ENCODE measurements around the gene ACTG2.

The ACTG2 gene

DNA sequence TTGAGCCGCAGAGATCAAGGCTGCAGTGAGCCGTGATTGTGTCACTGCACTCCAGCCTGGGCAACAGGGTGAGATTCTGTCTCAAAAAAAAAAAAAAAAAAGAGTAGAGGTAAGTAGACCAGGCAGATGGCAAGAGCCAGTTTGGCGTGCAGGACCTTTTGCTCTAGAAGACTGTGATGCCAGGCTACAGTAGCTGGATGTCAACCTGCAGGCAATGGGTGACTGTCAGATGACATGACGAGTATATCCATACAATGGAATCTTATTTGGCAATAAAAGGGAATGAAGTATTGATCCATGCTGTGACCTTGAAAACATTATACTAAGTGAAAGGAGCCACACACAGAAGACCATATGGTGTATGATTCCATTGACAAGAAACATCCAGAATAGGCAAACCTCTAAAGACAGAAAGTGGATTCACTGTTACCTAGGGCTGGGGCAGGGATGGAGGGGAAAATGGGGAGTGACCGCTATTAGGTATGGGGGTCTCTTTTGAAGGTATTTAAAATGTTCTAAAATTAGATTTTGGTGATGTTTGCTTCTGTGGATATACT is 22.7 kb downstream of the ACTG2 start:
- Histone ChIP-seq H3K36me3 (ENCODE audit: control insufficient read depth, insufficient read depth, low read length) (no peaks in the 10 kb centered on the region), H3K4me3 (ENCODE audit: low read depth, low read length) (no peak overlapping the region), H3K9me3 (ENCODE audit: control insufficient read depth, insufficient read depth, low read length) (no peaks in the 10 kb centered on the region), H3K9ac (ENCODE audit: low read depth, low read length) (no peak overlapping the region), H3K27me3 (ENCODE audit: control insufficient read depth, insufficient read depth, low read length) (no peaks in the 10 kb centered on the region), H3K4me1 (ENCODE audit: control insufficient read depth, insufficient read depth, low read length) (0 out of 2 replicates have a peak, but pooled peaks cover under 1% of the 10 kb centered on the region), H3K27ac (ENCODE audit: low read depth, low read length) (no peak overlapping the region)

DNA sequence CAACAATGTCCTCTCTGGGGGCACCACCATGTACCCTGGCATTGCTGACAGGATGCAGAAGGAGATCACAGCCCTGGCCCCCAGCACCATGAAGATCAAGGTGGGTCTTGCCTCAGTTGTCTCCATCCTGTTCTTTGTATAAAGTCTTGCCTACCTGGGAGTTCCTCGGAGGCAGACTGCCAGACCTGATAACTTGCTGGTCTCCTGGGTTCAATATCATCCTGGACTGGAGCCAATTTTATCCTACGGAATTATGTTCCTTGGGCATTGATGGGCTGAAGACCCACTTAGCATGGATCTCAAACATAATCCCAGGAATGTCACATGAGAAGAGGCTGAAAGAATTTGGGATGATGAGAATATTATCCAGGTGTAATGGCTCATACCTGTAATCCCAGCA is 23.9 kb downstream of the ACTG2 start:
- Histone ChIP-seq H3K36me3 (ENCODE audit: control insufficient read depth, insufficient read depth, low read length) (no peaks in the 10 kb centered on the region), H3K27me3 (ENCODE audit: control insufficient read depth, insufficient read depth, low read length) (no peaks in the 10 kb centered on the region), H3K9me3 (ENCODE audit: control insufficient read depth, insufficient read depth, low read length) (no peaks in the 10 kb centered on the region)

DNA sequence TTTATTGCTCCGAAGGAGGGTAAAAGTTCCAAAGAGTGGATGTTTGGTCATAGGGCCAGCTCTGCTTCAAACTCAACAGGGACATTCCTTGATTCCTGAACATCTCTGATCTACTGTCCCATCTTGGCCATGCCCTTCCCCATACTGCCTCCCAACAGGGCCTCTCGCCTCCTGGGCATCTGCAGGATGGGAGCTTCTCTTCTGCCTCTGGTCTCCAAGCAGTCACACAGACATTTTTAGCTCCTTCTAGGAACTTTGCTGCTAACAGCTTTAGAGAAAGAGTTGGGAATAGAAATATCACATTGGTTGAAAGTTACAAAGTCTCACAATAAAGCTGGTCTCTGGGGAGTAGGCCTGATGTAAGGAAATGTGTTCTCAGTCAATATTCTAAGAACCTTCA is 24.5 kb downstream of the ACTG2 start:
- H3K9me3 ChIP-seq (ENCODE audit: control insufficient read depth, insufficient read depth, low read length): no peaks in the 10 kb centered on the region
- H3K4me3 ChIP-seq (ENCODE audit: low read depth, low read length): no peak overlapping the region
- H3K9ac ChIP-seq (ENCODE audit: low read depth, low read length): no peak overlapping the region
- H3K27ac ChIP-seq (ENCODE audit: low read depth, low read length): no peak overlapping the region
- peaks cover 9% of the 10 kb centered on the region; the same call in 1 of the 2 replicates for H3K4me1 ChIP-seq (ENCODE audit: control insufficient read depth, insufficient read depth, low read length)
- no peaks in the 10 kb centered on the region for H3K36me3 ChIP-seq (ENCODE audit: control insufficient read depth, insufficient read depth, low read length)
- no peaks in the 10 kb centered on the region for H3K27me3 ChIP-seq (ENCODE audit: control insufficient read depth, insufficient read depth, low read length)

More for the DNA sequence above, 23.9 kb downstream of the ACTG2 start:
- no peak overlapping the region for H3K27ac ChIP-seq (ENCODE audit: low read depth, low read length)
- H3K4me1 ChIP-seq (ENCODE audit: control insufficient read depth, insufficient read depth, low read length): peaks cover 9% of the 10 kb centered on the region; the same call in 1 of the 2 replicates
- no peak overlapping the region for H3K4me3 ChIP-seq (ENCODE audit: low read depth, low read length)
- H3K9ac ChIP-seq (ENCODE audit: low read depth, low read length): no peak overlapping the region

DNA sequence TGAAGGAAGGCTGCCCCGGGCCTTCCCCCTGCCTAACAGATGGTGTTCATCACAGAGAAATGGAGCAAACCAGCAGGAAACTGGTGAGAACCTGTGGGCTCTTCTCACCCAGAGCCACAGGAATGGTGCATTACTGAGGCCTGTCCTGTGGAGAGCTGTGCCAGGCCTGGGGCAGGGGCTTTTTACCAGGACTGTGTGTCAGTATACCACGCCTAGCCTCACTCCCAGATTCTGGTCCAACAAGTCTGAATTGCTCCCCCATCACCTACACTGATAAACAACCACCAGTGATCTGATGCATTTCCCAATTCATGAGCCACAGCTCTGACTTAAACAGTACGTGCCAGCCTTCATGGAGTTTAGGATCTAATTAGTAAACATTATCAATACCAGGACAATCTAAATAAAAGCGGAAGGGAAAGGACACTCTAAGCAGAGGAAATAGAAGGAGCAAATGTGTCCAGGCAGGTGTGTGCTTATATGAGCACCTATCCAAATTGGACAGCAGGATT is 24.9 kb downstream of the ACTG2 start:
- no peaks in the 10 kb centered on the region for H3K9me3 ChIP-seq (ENCODE audit: control insufficient read depth, insufficient read depth, low read length)
- no peak overlapping the region for H3K27ac ChIP-seq (ENCODE audit: low read depth, low read length)
- no peaks in the 10 kb centered on the region for H3K27me3 ChIP-seq (ENCODE audit: control insufficient read depth, insufficient read depth, low read length)
- no peak overlapping the region for H3K9ac ChIP-seq (ENCODE audit: low read depth, low read length)
- H3K4me1 ChIP-seq (ENCODE audit: control insufficient read depth, insufficient read depth, low read length): peaks cover 9% of the 10 kb centered on the region; the same call in 1 of the 2 replicates
- H3K4me3 ChIP-seq (ENCODE audit: low read depth, low read length): no peak overlapping the region
- H3K36me3 ChIP-seq (ENCODE audit: control insufficient read depth, insufficient read depth, low read length): no peaks in the 10 kb centered on the region

DNA sequence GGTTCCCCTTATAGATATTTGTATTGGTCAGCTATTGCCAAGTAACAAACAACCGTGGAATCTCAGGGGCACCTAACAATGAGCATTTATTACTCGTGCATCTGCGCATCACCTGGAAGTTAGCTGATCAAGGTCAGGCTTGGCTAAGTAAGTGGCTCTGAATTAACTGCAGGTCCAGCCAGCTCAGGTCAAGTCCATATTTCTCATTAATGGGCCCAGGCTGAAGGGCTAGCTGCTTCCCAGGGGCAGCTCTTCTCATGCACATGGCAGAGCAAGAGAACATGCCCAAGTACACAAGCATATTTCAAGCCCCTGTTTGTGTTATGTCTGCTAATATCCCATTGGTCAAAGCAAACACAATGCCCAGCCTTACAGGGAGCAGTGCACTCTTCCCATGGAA is 26.0 kb downstream of the ACTG2 start:
- no peaks in the 10 kb centered on the region for H3K27me3 ChIP-seq (ENCODE audit: control insufficient read depth, insufficient read depth, low read length)
- H3K4me1 ChIP-seq (ENCODE audit: control insufficient read depth, insufficient read depth, low read length): peaks cover 9% of the 10 kb centered on the region; the same call in 1 of the 2 replicates
- no peak overlapping the region for H3K27ac ChIP-seq (ENCODE audit: low read depth, low read length)
- no peaks in the 10 kb centered on the region for H3K36me3 ChIP-seq (ENCODE audit: control insufficient read depth, insufficient read depth, low read length)
- no peak overlapping the region for H3K9ac ChIP-seq (ENCODE audit: low read depth, low read length)
- no peak overlapping the region for H3K4me3 ChIP-seq (ENCODE audit: low read depth, low read length)
- H3K9me3 ChIP-seq (ENCODE audit: control insufficient read depth, insufficient read depth, low read length): no peaks in the 10 kb centered on the region

DNA sequence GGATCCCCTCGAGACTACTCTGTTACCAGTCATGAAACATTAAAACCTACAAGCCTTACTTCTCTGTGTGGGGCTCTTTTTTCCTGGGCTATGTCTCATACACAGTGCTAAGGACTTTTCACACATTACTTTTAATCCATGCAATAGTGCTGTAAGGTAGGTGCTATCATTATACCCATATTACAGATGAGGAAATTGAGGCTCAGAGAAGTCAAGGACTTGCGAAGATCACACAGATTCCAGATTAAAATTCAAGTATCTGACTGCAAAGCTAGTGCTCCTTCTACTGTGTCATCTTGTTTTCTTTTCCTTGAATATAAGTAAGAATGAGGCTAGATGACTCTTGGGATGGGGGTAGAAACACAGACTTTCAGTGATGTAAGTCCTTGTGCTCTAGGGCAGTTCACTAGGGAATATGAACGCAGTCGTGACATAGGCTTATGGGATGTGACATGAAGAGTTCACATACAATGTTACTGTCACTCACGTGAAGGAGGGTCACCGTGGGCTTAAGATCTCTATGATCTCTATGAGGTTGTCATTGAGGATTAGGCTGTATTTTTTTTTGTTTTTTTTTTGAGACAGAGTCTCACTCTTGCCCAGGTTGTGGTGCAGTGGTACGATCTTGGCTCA is 26.9 kb downstream of the ACTG2 start:
- Histone ChIP-seq H3K27ac (ENCODE audit: low read depth, low read length) (no peak overlapping the region), H3K4me3 (ENCODE audit: low read depth, low read length) (no peak overlapping the region), H3K9ac (ENCODE audit: low read depth, low read length) (no peak overlapping the region), H3K4me1 (ENCODE audit: control insufficient read depth, insufficient read depth, low read length) (peaks cover 9% of the 10 kb centered on the region; the same call in 1 of the 2 replicates), H3K9me3 (ENCODE audit: control insufficient read depth, insufficient read depth, low read length) (no peaks in the 10 kb centered on the region), H3K27me3 (ENCODE audit: control insufficient read depth, insufficient read depth, low read length) (no peaks in the 10 kb centered on the region), H3K36me3 (ENCODE audit: control insufficient read depth, insufficient read depth, low read length) (no peaks in the 10 kb centered on the region)

DNA sequence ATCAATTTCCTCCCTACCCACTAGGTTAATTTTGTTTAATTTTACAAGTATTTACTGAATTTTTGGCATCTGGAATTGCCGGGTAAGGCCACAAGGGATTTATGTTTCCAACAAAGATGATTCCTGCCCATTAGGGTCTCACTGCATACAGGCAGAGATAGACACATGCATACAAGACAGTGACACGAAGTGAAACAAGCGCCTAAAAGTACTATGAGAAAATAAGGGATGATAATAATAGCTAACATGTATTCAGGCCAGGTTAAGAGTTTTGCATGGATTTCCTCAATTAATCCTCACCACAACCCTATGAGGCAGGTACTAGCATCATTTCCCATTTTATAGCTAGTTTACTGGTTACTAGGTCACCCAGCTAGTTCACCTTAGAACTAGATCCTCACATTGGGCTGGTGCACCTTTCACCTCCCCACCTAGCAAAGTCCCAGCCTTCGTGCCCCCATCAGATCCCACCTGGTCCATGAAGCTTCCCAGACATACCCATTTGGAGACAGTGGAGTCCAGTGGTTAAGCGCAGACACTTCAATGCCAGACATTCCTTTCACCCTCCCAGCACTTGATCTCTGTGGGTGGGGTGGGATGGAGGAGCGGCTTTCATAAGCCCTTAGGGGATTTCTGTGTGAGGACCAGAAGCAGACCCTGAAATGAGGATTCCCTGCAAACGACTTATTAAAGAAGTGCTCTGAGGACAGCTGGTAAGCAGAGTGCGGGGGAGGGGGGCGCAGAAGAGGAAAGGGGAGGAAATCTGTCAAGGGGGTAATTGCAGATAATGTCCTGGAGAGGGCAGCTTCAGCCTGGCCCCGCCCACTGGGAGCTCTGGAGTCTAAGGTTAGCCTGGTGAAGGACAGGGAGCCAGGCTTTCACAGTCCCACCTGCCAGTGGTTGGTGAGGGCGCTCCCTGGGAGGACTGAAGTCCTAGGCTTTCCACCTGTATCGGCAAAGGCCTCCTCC is 28.1 kb downstream of the ACTG2 start:
- no peaks in the 10 kb centered on the region for H3K36me3 ChIP-seq (ENCODE audit: control insufficient read depth, insufficient read depth, low read length)
- no peak overlapping the region for H3K9ac ChIP-seq (ENCODE audit: low read depth, low read length)
- no peaks in the 10 kb centered on the region for H3K27me3 ChIP-seq (ENCODE audit: control insufficient read depth, insufficient read depth, low read length)
- H3K27ac ChIP-seq (ENCODE audit: low read depth, low read length): no peak overlapping the region
- H3K9me3 ChIP-seq (ENCODE audit: control insufficient read depth, insufficient read depth, low read length): no peaks in the 10 kb centered on the region
- H3K4me3 ChIP-seq (ENCODE audit: low read depth, low read length): no peak overlapping the region
- peaks cover 10% of the 10 kb centered on the region for H3K4me1 ChIP-seq (ENCODE audit: control insufficient read depth, insufficient read depth, low read length)

DNA sequence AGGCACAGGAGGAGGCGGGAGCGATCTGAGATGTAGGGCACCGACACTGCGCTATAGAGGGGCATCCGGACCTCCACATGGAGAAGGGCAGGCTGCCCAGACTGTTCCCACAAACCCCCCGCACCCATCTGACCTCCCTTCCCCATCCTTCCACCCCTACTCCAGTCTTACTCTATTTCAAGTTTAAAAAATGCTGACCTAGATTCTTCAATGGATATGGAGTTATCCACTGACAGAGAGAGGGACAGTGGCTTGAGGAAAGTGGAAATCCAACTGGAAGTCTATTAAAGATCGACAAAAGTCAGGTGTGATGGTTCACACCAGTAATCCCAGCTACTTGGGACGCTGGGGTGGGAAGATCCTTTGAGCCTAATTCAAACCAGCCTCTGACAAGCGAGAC is 28.8 kb downstream of the ACTG2 start:
- Histone ChIP-seq H3K9me3 (ENCODE audit: control insufficient read depth, insufficient read depth, low read length) (no peaks in the 10 kb centered on the region), H3K4me3 (ENCODE audit: low read depth, low read length) (no peak overlapping the region), H3K36me3 (ENCODE audit: control insufficient read depth, insufficient read depth, low read length) (no peaks in the 10 kb centered on the region), H3K4me1 (ENCODE audit: control insufficient read depth, insufficient read depth, low read length) (peaks cover 16% of the 10 kb centered on the region), H3K9ac (ENCODE audit: low read depth, low read length) (no peak overlapping the region), H3K27ac (ENCODE audit: low read depth, low read length) (no peak overlapping the region), H3K27me3 (ENCODE audit: control insufficient read depth, insufficient read depth, low read length) (no peaks in the 10 kb centered on the region)

DNA sequence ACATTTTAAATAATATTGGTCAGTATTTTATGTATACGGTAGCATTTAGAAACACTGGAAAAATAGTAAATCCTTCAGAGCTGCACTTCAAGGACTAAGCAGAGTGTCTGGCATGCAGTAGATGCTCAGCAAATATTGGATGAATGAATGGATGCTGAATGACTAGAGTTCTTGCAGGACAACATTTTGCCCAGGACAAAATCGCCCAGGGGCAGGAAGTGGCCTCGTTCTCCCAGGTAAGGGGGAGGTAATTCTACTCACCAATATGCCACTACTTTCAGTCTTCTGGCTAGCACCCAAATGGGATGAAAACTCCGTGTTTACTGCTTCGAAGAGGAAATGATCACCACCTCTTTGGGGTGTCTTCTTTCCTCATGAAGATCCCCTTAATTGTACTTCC is 29.9 kb downstream of the ACTG2 start:
- no peaks in the 10 kb centered on the region for H3K27me3 ChIP-seq (ENCODE audit: control insufficient read depth, insufficient read depth, low read length)
- H3K4me1 ChIP-seq (ENCODE audit: control insufficient read depth, insufficient read depth, low read length): peaks cover 20% of the 10 kb centered on the region
- no peaks in the 10 kb centered on the region for H3K36me3 ChIP-seq (ENCODE audit: control insufficient read depth, insufficient read depth, low read length)
- H3K9ac ChIP-seq (ENCODE audit: low read depth, low read length): no peak overlapping the region
- no peak overlapping the region for H3K4me3 ChIP-seq (ENCODE audit: low read depth, low read length)
- H3K27ac ChIP-seq (ENCODE audit: low read depth, low read length): no peak overlapping the region
- no peaks in the 10 kb centered on the region for H3K9me3 ChIP-seq (ENCODE audit: control insufficient read depth, insufficient read depth, low read length)

DNA sequence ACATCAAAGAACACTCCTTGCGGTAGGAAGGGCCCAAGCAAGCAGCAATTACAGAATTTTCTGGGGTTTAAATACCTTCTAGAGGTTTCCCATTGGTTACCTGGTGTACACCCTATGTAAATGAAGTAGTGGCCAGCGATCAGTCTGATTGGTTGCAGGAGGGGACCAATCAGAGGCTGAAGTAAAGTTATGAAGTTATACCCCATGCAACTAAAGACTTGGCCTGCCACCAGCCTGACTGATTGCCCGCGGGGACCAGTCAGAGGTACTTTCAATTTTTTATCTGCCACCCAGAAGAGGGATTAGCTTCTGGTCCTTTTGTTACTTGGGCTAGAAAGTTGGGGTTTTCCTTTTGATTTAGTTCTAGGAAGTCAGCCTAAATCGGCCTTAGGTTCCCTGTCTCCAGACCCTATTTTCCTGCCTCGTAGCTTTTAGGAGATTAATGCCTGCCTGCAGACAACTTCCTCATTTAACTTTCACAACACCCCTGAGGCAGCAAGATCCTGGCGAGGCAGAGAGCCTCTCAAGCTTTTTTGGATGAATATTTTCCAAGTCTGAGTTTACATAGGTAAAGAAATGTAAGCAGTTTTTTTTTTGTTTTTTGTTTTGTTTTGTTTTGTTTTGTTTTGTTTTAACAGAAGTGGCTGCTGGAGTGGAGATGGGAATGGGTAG is 32.4 kb downstream of the ACTG2 start:
- no peak overlapping the region for H3K27ac ChIP-seq (ENCODE audit: low read depth, low read length)
- H3K9ac ChIP-seq (ENCODE audit: low read depth, low read length): no peak overlapping the region
- H3K4me1 ChIP-seq (ENCODE audit: control insufficient read depth, insufficient read depth, low read length): peaks cover 23% of the 10 kb centered on the region

More for the DNA sequence above, 32.4 kb downstream of the ACTG2 start:
- no peaks in the 10 kb centered on the region for H3K36me3 ChIP-seq (ENCODE audit: control insufficient read depth, insufficient read depth, low read length)
- no peak overlapping the region for H3K4me3 ChIP-seq (ENCODE audit: low read depth, low read length)
- H3K9me3 ChIP-seq (ENCODE audit: control insufficient read depth, insufficient read depth, low read length): no peaks in the 10 kb centered on the region
- no peaks in the 10 kb centered on the region for H3K27me3 ChIP-seq (ENCODE audit: control insufficient read depth, insufficient read depth, low read length)
